OCI-LY1 (cell line): ENCODE results near the gene TBXAS1.

Experiments used
- H2AFZ ChIP-seq: fragments of 200-600 bp; sonication (generic), shearing (Covaris generic); 2 replicates; pipeline ENCODE4 v1.6.0; 2014; ENCODE audit warnings: antibody characterized with exemption, mild to moderate bottlenecking, low read length
- H3F3A ChIP-seq: fragments of 200-600 bp; sonication (generic), shearing (Covaris generic); 2 replicates; pipeline ENCODE4 v1.6.0; 2014; ENCODE audit warnings: mild to moderate bottlenecking, antibody characterized with exemption, low read length, moderate library complexity; ENCODE audit not compliant: insufficient read depth
- H3K27ac ChIP-seq: fragments of 200-600 bp; sonication (generic); 2 replicates; pipeline ENCODE4 v1.5.1; 2014; ENCODE audit warnings: low read length, mixed run types, mild to moderate bottlenecking, low read depth; ENCODE audit not compliant: poor library complexity, severe bottlenecking
- H3K27me3 ChIP-seq: fragments of 200-600 bp; sonication (generic); 2 replicates; pipeline ENCODE4 v1.6.0; 2014; ENCODE audit warnings: antibody characterized with exemption, mild to moderate bottlenecking, low read length, moderate library complexity; ENCODE audit not compliant: insufficient read depth
- H3K36me3 ChIP-seq: fragments of 200-600 bp; sonication (generic); 2 replicates; pipeline ENCODE4 v1.6.1; 2014; ENCODE audit warnings: mild to moderate bottlenecking, antibody characterized with exemption, low read length, moderate library complexity, mixed read lengths; ENCODE audit not compliant: insufficient read depth
- H3K4me1 ChIP-seq: fragments of 200-600 bp; sonication (generic); 2 replicates; pipeline ENCODE4 v1.5.1; 2014; ENCODE audit warnings: mild to moderate bottlenecking, low read length, moderate library complexity; ENCODE audit not compliant: insufficient read depth, severe bottlenecking
- H3K4me2 ChIP-seq: fragments of 200-600 bp; sonication (generic), shearing (Covaris generic); 2 replicates; pipeline ENCODE4 v1.6.1; 2014; ENCODE audit warnings: low read length
- H3K4me3 ChIP-seq: fragments of 200-600 bp; sonication (generic); 2 replicates; pipeline ENCODE4 v1.5.1; 2014; ENCODE audit warnings: low read length, low read depth, mild to moderate bottlenecking, mixed read lengths; ENCODE audit not compliant: poor library complexity, severe bottlenecking
- H3K79me2 ChIP-seq: fragments of 200-600 bp; shearing (Covaris generic); 2 replicates; pipeline ENCODE4 v1.6.1; 2016; ENCODE audit warnings: mixed run types, low read length, mixed read lengths; ENCODE audit not compliant: insufficient read depth
- H3K9ac ChIP-seq: fragments of 200-600 bp; sonication (generic), shearing (Covaris generic); 2 replicates; pipeline ENCODE4 v1.6.1; 2014; ENCODE audit warnings: mild to moderate bottlenecking, low read length, mixed read lengths
- H3K9me2 ChIP-seq: fragments of 200-600 bp; sonication (generic), shearing (Covaris generic); 2 replicates; pipeline ENCODE4 v1.6.1; 2014; ENCODE audit warnings: low read depth, mild to moderate bottlenecking, low read length, mixed read lengths
- H3K9me3 ChIP-seq: fragments of 200-600 bp; shearing (Covaris generic); 2 replicates; pipeline ENCODE4 v1.6.1; 2014; ENCODE audit warnings: low read length, mixed read lengths
- H4K20me1 ChIP-seq: fragments of 200-600 bp; sonication (generic), shearing (Covaris generic); 2 replicates; pipeline ENCODE4 v1.6.0; 2016; ENCODE audit warnings: mild to moderate bottlenecking, low read length; ENCODE audit not compliant: insufficient read depth
- CTCF ChIP-seq: fragments of 200-600 bp; sonication (generic), shearing (Covaris generic); IDR thresholded peaks from 2 replicates; pipeline ENCODE4 v1.5.1; 2017; ENCODE audit warnings: mild to moderate bottlenecking, antibody characterized with exemption, low read length, moderate library complexity, mixed read lengths
- EZH2 ChIP-seq: fragments of 200-600 bp; sonication (generic), shearing (Covaris generic); IDR thresholded peaks from 2 replicates; pipeline ENCODE4 v1.8.0; 2017; ENCODE audit warnings: borderline replicate concordance, mixed run types, mild to moderate bottlenecking, antibody characterized with exemption, low read length, moderate library complexity, mixed read lengths

TBXAS1 gene

GRCh38 chr7:140019606-140020005 is 190.5 kb downstream of the TBXAS1 start:
- Histone ChIP-seq H3K9ac (no peak overlapping the region), H2AFZ (no peak overlapping the region), H3F3A (no peaks in the 10 kb centered on the region), H3K4me2 (no peak overlapping the region), H3K9me2 (no peaks in the 10 kb centered on the region), H3K4me3 (no peak overlapping the region), H3K79me2 (no peaks in the 10 kb centered on the region), H3K9me3 (no peaks in the 10 kb centered on the region), H3K27me3 (0 out of 2 replicates have a peak, but pooled peaks cover 6% of the 10 kb centered on the region), H3K36me3 (peaks cover 22% of the 10 kb centered on the region), H4K20me1 (no peaks in the 10 kb centered on the region), H3K4me1 (no peaks in the 10 kb centered on the region), H3K27ac (no peak overlapping the region)
- no peak for TF ChIP-seq CTCF
- TF ChIP-seq EZH2 = no peak

- Histone ChIP-seq H3K36me3 (peaks cover 32% of the 10 kb centered on the region), H3K27me3 (no peaks in the 10 kb centered on the region), H3K9me3 (no peaks in the 10 kb centered on the region), H3K4me3 (no peak overlapping the region), H4K20me1 (no peaks in the 10 kb centered on the region), H3K9ac (no peak overlapping the region), H3K4me1 (no peaks in the 10 kb centered on the region), H3K27ac (no peak overlapping the region), H3K4me2 (no peak overlapping the region), H3F3A (no peaks in the 10 kb centered on the region), H2AFZ (no peak overlapping the region), H3K9me2 (no peaks in the 10 kb centered on the region), H3K79me2 (no peaks in the 10 kb centered on the region)
- TF ChIP-seq EZH2 (no peak), CTCF (no peak)
These were observed 192.5 kb downstream of the TBXAS1 start for GRCh38 chr7:140021603-140022002.

GRCh38 chr7:140022582-140023211 is 193.6 kb downstream of the TBXAS1 start:
- Histone ChIP-seq H3K9me2 (no peaks in the 10 kb centered on the region), H3K9ac (no peak overlapping the region), H2AFZ (no peak overlapping the region), H3K4me1 (no peaks in the 10 kb centered on the region), H3K4me3 (no peak overlapping the region), H3K27ac (no peak overlapping the region), H3K27me3 (no peaks in the 10 kb centered on the region), H4K20me1 (no peaks in the 10 kb centered on the region), H3K36me3 (peaks cover 32% of the 10 kb centered on the region), H3F3A (no peaks in the 10 kb centered on the region), H3K79me2 (no peaks in the 10 kb centered on the region), H3K9me3 (no peaks in the 10 kb centered on the region), H3K4me2 (no peak overlapping the region)
- no peak for TF ChIP-seq CTCF
- no peak for TF ChIP-seq EZH2
